K562 (cell line): ENCODE results near the gene ABHD1. TPM values are rescaled to one million over a fixed set of nuclear protein-coding genes. Genes with fewer than 3 reads are reported as not detected.

Source experiments
- BACH1 ChIP-seq: fragments of 200-800 bp; sonication (Bioruptor generic); IDR thresholded peaks from 2 replicates; pipeline ENCODE4 v1.6.1; 2016; ENCODE audit warnings: missing genetic modification characterization, missing compliant biosample characterization
- CBFB ChIP-seq: sonication (generic); formaldehyde crosslinking; IDR thresholded peaks from 2 replicates; pipeline ENCODE4 v1.4.0; 2020; ENCODE audit warnings: mild to moderate bottlenecking, missing genetic modification reagents
- CC2D1A ChIP-seq: fragments of 450-650 bp; IDR thresholded peaks from 2 replicates; pipeline ENCODE4 v1.6.1; 2017; ENCODE audit warnings: mild to moderate bottlenecking
- EP300 ChIP-seq: IDR thresholded peaks from 2 replicates; pipeline ENCODE4 v1.6.1; 2012; ENCODE audit warnings: low read length, improper control_type of control experiment
- FOXJ3 ChIP-seq: sonication (generic); formaldehyde crosslinking; IDR thresholded peaks from 2 replicates; pipeline ENCODE4 v1.4.0; 2020; ENCODE audit warnings: mild to moderate bottlenecking, missing genetic modification reagents
- GTF2F1 ChIP-seq: IDR thresholded peaks from 2 replicates; pipeline ENCODE4 v1.6.1; 2011; ENCODE audit warnings: low read depth, low read length, improper control_type of control experiment
- LCOR ChIP-seq: sonication (generic); formaldehyde crosslinking; IDR thresholded peaks from 2 replicates; pipeline ENCODE4 v1.8.0; 2022; ENCODE audit warnings: mild to moderate bottlenecking, missing genetic modification reagents
- PHF20 ChIP-seq: fragments of 450-650 bp; IDR thresholded peaks from 2 replicates; pipeline ENCODE4 v1.6.1; 2018; ENCODE audit not compliant: partially characterized antibody
- SNIP1 ChIP-seq: fragments of 450-650 bp; IDR thresholded peaks from 2 replicates; pipeline ENCODE4 v1.7.1; 2017; ENCODE audit warnings: low read depth, mild to moderate bottlenecking
- TEAD2 ChIP-seq: fragments of 450-650 bp; IDR thresholded peaks from 2 replicates; pipeline ENCODE4 v1.6.1; 2016; ENCODE audit warnings: missing genetic modification characterization, control low read depth, missing compliant biosample characterization
- ZC3H4 ChIP-seq: sonication (generic); formaldehyde crosslinking; IDR thresholded peaks from 2 replicates; pipeline ENCODE4 v1.9.0; 2021; ENCODE audit warnings: missing genetic modification reagents, borderline replicate concordance
- ZFPM2 ChIP-seq: fragments of 250-450 bp; sonication (Bioruptor Pico); IDR thresholded peaks from 2 replicates; pipeline ENCODE4 v1.5.1; 2022; ENCODE audit warnings: mild to moderate bottlenecking
- polyA plus RNA-seq, 8 experiments: library from polyadenylated mRNA; depleted of rRNA in 4 of 8; stranded (reverse) in 5 of 8; unstranded in 3 of 8; fragments of >200 nt; fragmentation: Nextera tagmentation in 2 of 8; fragmentation: Illumina TruSeq in 1 of 8; extraction: Ambion mirVana in 2 of 8; extraction: Trizol in 1 of 8; gene quantifications; 2 replicates each; pipeline versions ENCODE4 v1.2.1 to v1.2.3, GENCODE V29; 2011 to 2014; ENCODE audit warnings: inconsistent platforms in 1 of 8, missing spikeins in 1 of 8
- total RNA-seq, 7 experiments: library from RNA; depleted of rRNA in 6 of 7; stranded (reverse); fragments of >200 nt in 6 of 7; fragmentation: Illumina TruSeq in 2 of 7; extraction: Trizol in 2 of 7; gene quantifications; 2 replicates each; pipeline versions ENCODE4 v1.2.1 to v1.2.3, GENCODE V29; 2011 to 2021; ENCODE audit warnings: low replicate concordance in 1 of 7
- TF ChIP-seq, protein P1 (sequence below): fragments of 250-450 bp; sonication (Bioruptor Pico); IDR thresholded peaks from 2 replicates; pipeline ENCODE4 v1.5.0; 2020; ENCODE audit warnings: mild to moderate bottlenecking, borderline replicate concordance
- TF ChIP-seq, protein P2 (sequence below): fragments of 450-650 bp; IDR thresholded peaks from 2 replicates; pipeline ENCODE4 v1.6.1; 2016; ENCODE audit warnings: low read depth, mild to moderate bottlenecking, moderate library complexity
- TF ChIP-seq, protein P3 (sequence below), 2 experiments: fragments of 450-650 bp; formaldehyde crosslinking in 1 of 2; IDR thresholded peaks; 2 replicates each; pipeline versions ENCODE4 v1.4.0 to v1.6.1; 2014 to 2020; ENCODE audit warnings: mild to moderate bottlenecking in 2 of 2, borderline replicate concordance in 1 of 2, low read depth in 1 of 2
- TF ChIP-seq, protein P4 (sequence below): fragments of 250-450 bp; sonication (Bioruptor Pico); IDR thresholded peaks from 2 replicates; pipeline ENCODE4 v1.8.0; 2022; ENCODE audit warnings: inconsistent platforms, mild to moderate bottlenecking, moderate library complexity, borderline replicate concordance

The ABHD1 gene
- total and polyA plus RNA-seq, 9 of the 15 experiments (the other 6 are each of a cell fraction or from before 2014, with no cell fraction given): 0.10 to 0.16 (median 0.11) TPM; not detected in 5

DNA sequence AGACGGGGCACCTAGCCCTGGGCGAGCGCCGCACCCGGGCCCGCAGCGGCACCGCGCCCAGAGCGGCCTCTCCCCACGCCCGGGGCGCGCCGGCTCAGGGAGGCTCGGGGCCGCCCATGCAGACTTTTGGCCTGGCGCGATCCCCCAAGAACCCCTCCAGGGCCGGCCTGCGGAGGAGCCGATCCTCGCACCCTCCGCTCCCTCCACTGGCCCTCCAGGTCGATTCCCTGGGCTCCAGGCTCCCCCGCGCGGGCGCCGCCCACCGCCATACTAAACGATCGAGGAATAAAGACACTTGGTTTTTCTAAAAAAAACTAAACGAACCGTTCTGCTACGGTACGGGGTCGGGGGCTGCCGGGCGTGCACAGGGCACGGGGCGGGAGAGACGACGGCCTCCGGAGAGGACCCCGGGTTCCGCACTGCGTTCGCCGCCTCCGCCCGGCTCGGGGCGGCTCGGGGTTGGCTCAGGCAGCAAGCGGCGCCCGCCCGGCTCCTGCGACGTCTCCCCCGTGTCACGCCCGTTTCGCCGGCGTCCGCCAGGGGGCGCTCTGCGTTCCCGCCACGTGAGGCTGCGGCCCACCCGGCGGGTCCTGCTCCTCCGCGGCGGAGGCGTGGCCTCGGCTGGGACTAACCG is 37.4 kb upstream of the ABHD1 start (continued):
- TF ChIP-seq, protein P1, sequence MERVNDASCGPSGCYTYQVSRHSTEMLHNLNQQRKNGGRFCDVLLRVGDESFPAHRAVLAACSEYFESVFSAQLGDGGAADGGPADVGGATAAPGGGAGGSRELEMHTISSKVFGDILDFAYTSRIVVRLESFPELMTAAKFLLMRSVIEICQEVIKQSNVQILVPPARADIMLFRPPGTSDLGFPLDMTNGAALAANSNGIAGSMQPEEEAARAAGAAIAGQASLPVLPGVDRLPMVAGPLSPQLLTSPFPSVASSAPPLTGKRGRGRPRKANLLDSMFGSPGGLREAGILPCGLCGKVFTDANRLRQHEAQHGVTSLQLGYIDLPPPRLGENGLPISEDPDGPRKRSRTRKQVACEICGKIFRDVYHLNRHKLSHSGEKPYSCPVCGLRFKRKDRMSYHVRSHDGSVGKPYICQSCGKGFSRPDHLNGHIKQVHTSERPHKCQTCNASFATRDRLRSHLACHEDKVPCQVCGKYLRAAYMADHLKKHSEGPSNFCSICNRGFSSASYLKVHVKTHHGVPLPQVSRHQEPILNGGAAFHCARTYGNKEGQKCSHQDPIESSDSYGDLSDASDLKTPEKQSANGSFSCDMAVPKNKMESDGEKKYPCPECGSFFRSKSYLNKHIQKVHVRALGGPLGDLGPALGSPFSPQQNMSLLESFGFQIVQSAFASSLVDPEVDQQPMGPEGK (CRISPR knock-in tag): no peak
- TF ChIP-seq GTF2F1: no peak
- no peak for TF ChIP-seq LCOR
- no peak for TF ChIP-seq FOXJ3
- no peak for TF ChIP-seq ZFPM2
- TF ChIP-seq TEAD2 (tag): no peak
- TF ChIP-seq, protein P2, sequence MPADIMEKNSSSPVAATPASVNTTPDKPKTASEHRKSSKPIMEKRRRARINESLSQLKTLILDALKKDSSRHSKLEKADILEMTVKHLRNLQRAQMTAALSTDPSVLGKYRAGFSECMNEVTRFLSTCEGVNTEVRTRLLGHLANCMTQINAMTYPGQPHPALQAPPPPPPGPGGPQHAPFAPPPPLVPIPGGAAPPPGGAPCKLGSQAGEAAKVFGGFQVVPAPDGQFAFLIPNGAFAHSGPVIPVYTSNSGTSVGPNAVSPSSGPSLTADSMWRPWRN: no peak
- TF ChIP-seq ZC3H4 (CRISPR knock-in tag): no peak
- 0 out of 2 replicates have a peak, but pooled peaks have one; percentile 22 for TF ChIP-seq EP300
- TF ChIP-seq CC2D1A: no peak; the same call in 1 of the 2 replicates
- TF ChIP-seq, protein P3, sequence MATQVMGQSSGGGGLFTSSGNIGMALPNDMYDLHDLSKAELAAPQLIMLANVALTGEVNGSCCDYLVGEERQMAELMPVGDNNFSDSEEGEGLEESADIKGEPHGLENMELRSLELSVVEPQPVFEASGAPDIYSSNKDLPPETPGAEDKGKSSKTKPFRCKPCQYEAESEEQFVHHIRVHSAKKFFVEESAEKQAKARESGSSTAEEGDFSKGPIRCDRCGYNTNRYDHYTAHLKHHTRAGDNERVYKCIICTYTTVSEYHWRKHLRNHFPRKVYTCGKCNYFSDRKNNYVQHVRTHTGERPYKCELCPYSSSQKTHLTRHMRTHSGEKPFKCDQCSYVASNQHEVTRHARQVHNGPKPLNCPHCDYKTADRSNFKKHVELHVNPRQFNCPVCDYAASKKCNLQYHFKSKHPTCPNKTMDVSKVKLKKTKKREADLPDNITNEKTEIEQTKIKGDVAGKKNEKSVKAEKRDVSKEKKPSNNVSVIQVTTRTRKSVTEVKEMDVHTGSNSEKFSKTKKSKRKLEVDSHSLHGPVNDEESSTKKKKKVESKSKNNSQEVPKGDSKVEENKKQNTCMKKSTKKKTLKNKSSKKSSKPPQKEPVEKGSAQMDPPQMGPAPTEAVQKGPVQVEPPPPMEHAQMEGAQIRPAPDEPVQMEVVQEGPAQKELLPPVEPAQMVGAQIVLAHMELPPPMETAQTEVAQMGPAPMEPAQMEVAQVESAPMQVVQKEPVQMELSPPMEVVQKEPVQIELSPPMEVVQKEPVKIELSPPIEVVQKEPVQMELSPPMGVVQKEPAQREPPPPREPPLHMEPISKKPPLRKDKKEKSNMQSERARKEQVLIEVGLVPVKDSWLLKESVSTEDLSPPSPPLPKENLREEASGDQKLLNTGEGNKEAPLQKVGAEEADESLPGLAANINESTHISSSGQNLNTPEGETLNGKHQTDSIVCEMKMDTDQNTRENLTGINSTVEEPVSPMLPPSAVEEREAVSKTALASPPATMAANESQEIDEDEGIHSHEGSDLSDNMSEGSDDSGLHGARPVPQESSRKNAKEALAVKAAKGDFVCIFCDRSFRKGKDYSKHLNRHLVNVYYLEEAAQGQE (IDR thresholded peaks at IDR 0.05; ENCODE audit: borderline replicate concordance): peak; percentile 94
- TF ChIP-seq, protein P3 (CRISPR knock-in tag; IDR thresholded peaks at IDR 0.05; ENCODE audit: low read depth): peak; percentile 19; the same call in 1 of the 2 replicates
- no peak for TF ChIP-seq CBFB (CRISPR knock-in tag)
- TF ChIP-seq SNIP1: no peak
- TF ChIP-seq PHF20: peak; percentile 14
- TF ChIP-seq, protein P4, sequence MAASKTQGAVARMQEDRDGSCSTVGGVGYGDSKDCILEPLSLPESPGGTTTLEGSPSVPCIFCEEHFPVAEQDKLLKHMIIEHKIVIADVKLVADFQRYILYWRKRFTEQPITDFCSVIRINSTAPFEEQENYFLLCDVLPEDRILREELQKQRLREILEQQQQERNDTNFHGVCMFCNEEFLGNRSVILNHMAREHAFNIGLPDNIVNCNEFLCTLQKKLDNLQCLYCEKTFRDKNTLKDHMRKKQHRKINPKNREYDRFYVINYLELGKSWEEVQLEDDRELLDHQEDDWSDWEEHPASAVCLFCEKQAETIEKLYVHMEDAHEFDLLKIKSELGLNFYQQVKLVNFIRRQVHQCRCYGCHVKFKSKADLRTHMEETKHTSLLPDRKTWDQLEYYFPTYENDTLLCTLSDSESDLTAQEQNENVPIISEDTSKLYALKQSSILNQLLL (CRISPR knock-in tag): no peak
- TF ChIP-seq BACH1 (tag): no peak
